Kidney capillary endothelial cell (primary cell): Measurements from ENCODE around the gene ANO9.

Source experiments
- DNase-seq: peaks from one replicate; pipeline ENCODE4 v3.0.0-alpha.2; 2018; ENCODE audit warnings: low spot score

Gene ANO9

GRCh38 chr11:369336-370018 lies 72.3 kb downstream of the ANO9 start, which contains the start of gene B4GALNT4:
Gene B4GALNT4, plus strand, starts transcription at chr11:369499. Its CDS starts 305 bp downstream, at chr11:369804.
- DNase-seq = no peak

- DNase-seq = peak; percentile 10
These were observed 73.1 kb downstream of the ANO9 start for GRCh38 chr11:368414-369335.

GRCh38 chr11:367956-368413 lies 73.8 kb downstream of the ANO9 start:
- DNase-seq = no peak
